Smooth muscle cell (in vitro differentiated cells): ENCODE results near the gene SLC7A4. TPM values are rescaled to one million over a fixed set of nuclear protein-coding genes. Genes with fewer than 3 reads are reported as not detected.

Source experiments
- DNase-seq: peaks from one replicate; lab custom pipeline; 2025; ENCODE audit not compliant: unreplicated experiment; lab: John Stamatoyannopoulos, UW
- H2AFZ ChIP-seq: fragments of 200-600 bp; sonication (generic); 2 replicates; pipeline ENCODE4 v1.6.0; 2016; ENCODE audit warnings: antibody characterized with exemption, low read depth, mild to moderate bottlenecking
- H3F3A ChIP-seq: fragments of 200-600 bp; sonication (generic); 2 replicates; pipeline ENCODE4 v1.6.0; 2017; ENCODE audit warnings: antibody characterized with exemption, low read depth
- H3K27ac ChIP-seq: fragments of 200-600 bp; sonication (generic); 2 replicates; pipeline ENCODE4 v1.5.1; 2016; ENCODE audit warnings: low read depth, mild to moderate bottlenecking
- H3K27me3 ChIP-seq: fragments of 200-600 bp; sonication (generic); 2 replicates; pipeline ENCODE4 v1.6.1; 2016; ENCODE audit warnings: low read depth, mild to moderate bottlenecking
- H3K36me3 ChIP-seq: fragments of 200-600 bp; sonication (generic); 2 replicates; pipeline ENCODE4 v1.5.1; 2016; ENCODE audit warnings: low read depth
- H3K4me1 ChIP-seq: fragments of 200-600 bp; sonication (generic); 2 replicates; pipeline ENCODE4 v1.5.1; 2016; ENCODE audit warnings: low read depth
- H3K4me2 ChIP-seq: fragments of 200-600 bp; sonication (generic); 2 replicates; pipeline ENCODE4 v1.6.0; 2016; ENCODE audit warnings: mild to moderate bottlenecking
- H3K4me3 ChIP-seq: fragments of 200-600 bp; sonication (generic); 2 replicates; pipeline ENCODE4 v1.5.1; 2016; ENCODE audit warnings: mild to moderate bottlenecking
- H3K79me2 ChIP-seq: fragments of 200-600 bp; sonication (generic); 2 replicates; pipeline ENCODE4 v1.6.0; 2016; ENCODE audit warnings: low read depth, mild to moderate bottlenecking
- H3K9ac ChIP-seq: fragments of 200-600 bp; sonication (generic); 2 replicates; pipeline ENCODE4 v1.6.0; 2016; ENCODE audit warnings: low read depth
- H3K9me3 ChIP-seq: fragments of 200-600 bp; sonication (generic); replicated peaks from 2 replicates; pipeline ENCODE4 v1.5.1; 2016; ENCODE audit warnings: low read depth
- H4K20me1 ChIP-seq: fragments of 200-600 bp; sonication (generic); 2 replicates; pipeline ENCODE4 v1.6.0; 2016; ENCODE audit warnings: low read depth
- WGBS: methylation state at CpG from one replicate; pipeline ENCODE4 v1.1.7; 2016; ENCODE audit warnings: low lambda C conversion rate; 5-methylcytosine and 5-hydroxymethylcytosine counted together
- polyA plus RNA-seq: library from polyadenylated mRNA; unstranded; fragments of >200 nt; fragmentation: Nextera tagmentation; extraction: Ambion mirVana; gene quantifications from 2 replicates; pipeline ENCODE4 v1.2.1, GENCODE V29; 2016
- total RNA-seq: library from RNA; depleted of rRNA; stranded (reverse); fragments of >200 nt; gene quantifications from 2 replicates; pipeline ENCODE4 v1.2.3, GENCODE V29; 2014
- TF ChIP-seq, protein P1 (sequence below): fragments of 200-600 bp; sonication (generic); IDR thresholded peaks from 2 replicates; pipeline ENCODE4 v1.5.1; 2017; ENCODE audit warnings: borderline replicate concordance, mild to moderate bottlenecking, antibody characterized with exemption; ENCODE audit not compliant: insufficient read depth, poor library complexity, severe bottlenecking

Gene SLC7A4
- total and polyA plus RNA-seq, 2 experiments from 2014 or later: 0.30 to 1.5 TPM

DNA sequence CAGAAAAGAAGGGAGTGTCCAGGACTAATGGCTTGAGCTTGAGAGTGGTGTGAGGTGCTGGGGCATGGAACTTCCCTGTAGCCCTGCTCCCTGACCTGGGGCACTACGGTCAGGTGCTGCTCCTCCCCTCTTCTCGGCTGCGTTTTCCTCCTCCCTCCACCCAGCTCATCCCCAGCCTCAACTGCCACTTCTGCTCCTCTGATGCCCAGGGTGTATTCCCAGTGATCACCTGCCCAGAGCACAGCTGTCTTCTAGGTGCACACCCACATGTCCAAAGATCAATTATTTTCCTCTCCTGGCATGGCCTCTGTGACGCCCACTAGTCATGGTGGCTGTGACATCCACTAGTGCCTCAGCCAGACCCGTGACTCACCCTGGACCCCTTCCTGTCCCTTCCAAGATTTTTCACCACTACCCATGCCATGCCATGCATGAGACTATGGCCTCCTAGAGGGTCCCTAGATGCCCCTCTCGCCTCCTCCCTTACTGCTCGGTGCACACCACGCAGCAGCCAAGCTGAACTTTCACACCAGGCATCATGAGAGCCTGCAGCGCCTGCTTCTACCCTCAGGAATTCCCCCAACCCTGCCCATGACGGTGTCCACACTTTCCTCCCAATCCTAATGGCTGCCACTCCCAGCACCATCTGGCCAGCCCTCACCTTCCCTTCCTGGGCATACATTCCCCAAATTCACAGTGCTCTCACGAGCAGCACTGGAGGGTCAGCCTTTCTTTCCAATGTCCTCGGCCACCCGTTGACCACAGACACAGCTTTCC is 15.5 kb downstream of the SLC7A4 start:
- WGBS: 91% methylated on average over 13 of the region's 13 CpGs
- Histone ChIP-seq H4K20me1 (no peaks in the 10 kb centered on the region), H3K4me2 (no peak overlapping the region), H2AFZ (no peak overlapping the region), H3K79me2 (no peaks in the 10 kb centered on the region), H3K9ac (no peak overlapping the region), H3K9me3 (no peaks in the 10 kb centered on the region), H3K27ac (no peak overlapping the region), H3K36me3 (no peaks in the 10 kb centered on the region), H3K4me3 (no peak overlapping the region), H3K27me3 (no peaks in the 10 kb centered on the region), H3K4me1 (peaks cover 19% of the 10 kb centered on the region), H3F3A (peaks cover 5% of the 10 kb centered on the region)
- TF ChIP-seq, protein P1, sequence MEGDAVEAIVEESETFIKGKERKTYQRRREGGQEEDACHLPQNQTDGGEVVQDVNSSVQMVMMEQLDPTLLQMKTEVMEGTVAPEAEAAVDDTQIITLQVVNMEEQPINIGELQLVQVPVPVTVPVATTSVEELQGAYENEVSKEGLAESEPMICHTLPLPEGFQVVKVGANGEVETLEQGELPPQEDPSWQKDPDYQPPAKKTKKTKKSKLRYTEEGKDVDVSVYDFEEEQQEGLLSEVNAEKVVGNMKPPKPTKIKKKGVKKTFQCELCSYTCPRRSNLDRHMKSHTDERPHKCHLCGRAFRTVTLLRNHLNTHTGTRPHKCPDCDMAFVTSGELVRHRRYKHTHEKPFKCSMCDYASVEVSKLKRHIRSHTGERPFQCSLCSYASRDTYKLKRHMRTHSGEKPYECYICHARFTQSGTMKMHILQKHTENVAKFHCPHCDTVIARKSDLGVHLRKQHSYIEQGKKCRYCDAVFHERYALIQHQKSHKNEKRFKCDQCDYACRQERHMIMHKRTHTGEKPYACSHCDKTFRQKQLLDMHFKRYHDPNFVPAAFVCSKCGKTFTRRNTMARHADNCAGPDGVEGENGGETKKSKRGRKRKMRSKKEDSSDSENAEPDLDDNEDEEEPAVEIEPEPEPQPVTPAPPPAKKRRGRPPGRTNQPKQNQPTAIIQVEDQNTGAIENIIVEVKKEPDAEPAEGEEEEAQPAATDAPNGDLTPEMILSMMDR: no peak
- DNase-seq: no peak

DNA sequence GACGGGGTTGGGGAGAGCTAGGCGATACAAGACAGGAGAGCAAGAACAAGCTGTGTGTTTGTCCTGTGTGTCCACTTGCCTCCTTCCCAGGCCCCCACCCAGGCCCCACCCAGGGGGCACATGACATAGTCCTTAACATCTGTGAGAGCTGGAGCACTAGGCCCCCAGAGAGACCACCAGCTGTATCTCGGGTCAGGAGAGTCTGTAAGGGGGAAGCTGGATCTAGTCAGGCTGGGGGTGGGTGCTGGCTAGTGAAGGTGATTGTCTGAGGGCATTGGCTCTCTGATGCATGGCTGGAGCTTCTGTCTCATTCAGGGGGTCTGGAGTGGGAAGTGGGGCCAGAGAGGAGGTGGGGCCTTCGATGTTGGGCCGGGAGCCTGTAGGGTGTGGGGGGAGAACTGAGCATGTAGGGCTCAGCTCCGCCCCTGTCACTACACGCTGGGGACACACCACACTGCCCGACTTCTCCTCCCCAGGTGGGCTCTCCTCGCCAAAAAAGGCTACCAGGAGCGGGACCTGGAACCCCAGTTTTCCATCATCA is 16.8 kb downstream of the SLC7A4 start:
- DNase-seq: no peak
- Histone ChIP-seq H3F3A (peaks cover 5% of the 10 kb centered on the region), H3K9ac (no peak overlapping the region), H2AFZ (no peak overlapping the region), H3K36me3 (no peaks in the 10 kb centered on the region), H3K4me1 (peaks cover 19% of the 10 kb centered on the region), H3K27ac (peak overlapping the region; percentile 79), H3K27me3 (no peaks in the 10 kb centered on the region), H3K4me2 (peak overlapping the region; percentile 89), H4K20me1 (no peaks in the 10 kb centered on the region), H3K9me3 (no peaks in the 10 kb centered on the region), H3K4me3 (peak overlapping the region; percentile 51), H3K79me2 (no peaks in the 10 kb centered on the region)
- 85% methylated on average over 8 of the region's 10 CpGs for WGBS
- TF ChIP-seq, protein P1: no peak

DNA sequence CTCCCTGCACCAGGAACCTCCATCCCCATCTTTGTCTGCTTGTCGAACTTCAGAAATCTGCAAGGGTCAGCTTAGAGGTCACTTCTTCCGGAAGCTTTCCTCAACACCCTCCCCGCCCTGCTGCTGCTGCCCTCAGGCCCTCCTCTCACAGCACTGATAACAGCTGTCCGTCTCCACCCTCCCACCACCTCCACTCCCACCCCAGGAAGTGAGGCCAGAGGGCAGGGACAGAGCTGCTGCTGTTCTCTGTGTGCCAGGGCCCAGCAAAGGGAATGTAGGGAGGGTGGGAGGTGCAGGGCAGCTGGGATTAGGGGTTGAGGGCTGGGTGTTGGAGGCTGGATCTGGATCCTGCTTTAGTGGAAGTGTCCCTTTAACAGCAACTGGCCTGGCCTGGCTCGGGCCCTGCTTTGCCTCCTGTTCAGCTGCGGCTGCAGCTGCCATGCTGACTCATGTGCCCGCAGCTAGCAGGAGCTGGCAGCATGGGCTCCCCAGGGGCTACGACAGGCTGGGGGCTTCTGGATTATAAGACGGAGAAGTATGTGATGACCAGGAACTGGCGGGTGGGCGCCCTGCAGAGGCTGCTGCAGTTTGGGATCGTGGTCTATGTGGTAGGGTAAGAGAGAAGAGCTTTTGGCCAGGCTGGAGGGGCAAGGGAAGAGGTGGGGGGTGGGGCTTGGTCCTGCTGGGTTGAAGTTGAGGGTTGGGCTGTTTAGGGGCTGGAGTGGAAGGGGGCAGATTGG is 17.5 kb downstream of the SLC7A4 start, which contains the start of gene P2RX6:
Gene P2RX6 (plus strand): TSS at position 440 of the 740 bp plus-strand sequence. CDS start 10 bp downstream, at position 450.
- H3K4me2 ChIP-seq: peak within 1 kb of the TSS; percentile 89
- WGBS: 22% methylated on average over 12 of the region's 12 CpGs
- no peaks in the 10 kb centered on the region for H3K79me2 ChIP-seq
- peak within 1 kb of the TSS; percentile 74 for H3K9ac ChIP-seq
- no peaks in the 10 kb centered on the region for H4K20me1 ChIP-seq
- H3K9me3 ChIP-seq: no peaks in the 10 kb centered on the region
- peaks cover 19% of the 10 kb centered on the region for H3K4me1 ChIP-seq
- H3K36me3 ChIP-seq: no peaks in the 10 kb centered on the region
- H3F3A ChIP-seq: peaks cover 5% of the 10 kb centered on the region
- peak within 1 kb of the TSS; percentile 51 for H3K4me3 ChIP-seq
- H3K27ac ChIP-seq: peak within 1 kb of the TSS; percentile 79
- no peaks in the 10 kb centered on the region for H3K27me3 ChIP-seq
- peak within 1 kb of the TSS; percentile 44 for H2AFZ ChIP-seq
- peak; percentile 34 for DNase-seq
- TF ChIP-seq, protein P1: no peak
